GM10248 (cell line): ENCODE measurements around the gene ARHGEF3.

Experiments
- CTCF ChIA-PET: fragments of 300-600 bp; sonication (Branson Sonifier 250); formaldehyde crosslinking; extraction: SDS; loops from one replicate; lab custom pipeline; 2021; ENCODE audit warnings: antibody characterized with exemption; lab: Yijun Ruan, JAX
- POLR2A ChIA-PET: fragments of 350-650 bp; sonication (Branson Sonifier 250); formaldehyde crosslinking; extraction: SDS; loops from one replicate; lab custom pipeline; 2020; ENCODE audit warnings: antibody characterized with exemption; lab: Yijun Ruan, JAX
- DNase-seq: peaks from one replicate; pipeline ENCODE4 v3.0.0; 2012; ENCODE audit errors: extremely low spot score
- CTCF ChIP-seq: IDR thresholded peaks from 2 replicates; pipeline ENCODE4 v1.5.1; 2012; ENCODE audit warnings: mild to moderate bottlenecking, low read depth; ENCODE audit errors: extremely low read depth, missing control alignments, control extremely low read depth

Gene ARHGEF3

GRCh38 chr3:56769116-56769707, 32.5 kb downstream of the ARHGEF3 start:
- CTCF ChIA-PET, result interaction anchor here (0.9 to 4.1 kb wide), 5 partner anchors 10 to 219 kb away, joined by 3 to 28 read pairs (median 11); no protein-coding TSS in a partner anchor
- no peak for DNase-seq
- POLR2A ChIA-PET, result interaction anchor here (0.6 kb wide), 1 partner anchor 53 kb away, joined by 3 read pairs; no protein-coding TSS in a partner anchor
- TF ChIP-seq CTCF, result no peak

- no peak for TF ChIP-seq CTCF
- CTCF ChIA-PET, result interaction anchor here (0.7 to 2.8 kb wide), 7 partner anchors 8 to 224 kb away, joined by 3 to 11 read pairs (median 3); partner anchors contain the start of gene ARHGEF3
- POLR2A ChIA-PET, result no interaction called here
- DNase-seq, result no peak
Measured at GRCh38 chr3:56764904-56765547, 36.7 kb downstream of the ARHGEF3 start.

DNA sequence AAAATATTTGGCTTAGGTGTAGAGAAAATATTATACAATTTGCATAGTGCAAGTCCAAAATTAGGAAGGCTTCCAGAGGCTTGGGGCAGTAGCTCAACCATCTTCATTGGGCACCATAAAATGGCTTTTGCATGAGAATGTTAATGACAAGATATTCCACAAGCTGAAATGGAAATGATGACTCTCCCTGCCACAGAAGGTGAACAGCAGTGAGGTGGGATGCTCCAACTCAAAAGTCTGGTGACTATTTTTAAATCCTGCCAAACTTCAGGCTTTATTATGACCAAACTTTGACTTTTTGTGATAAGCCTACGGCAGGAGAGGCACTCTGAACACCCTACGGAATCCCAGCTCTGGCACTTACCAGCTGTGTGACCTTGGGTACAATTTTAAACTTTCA, 37.6 kb downstream of the ARHGEF3 start:
- CTCF ChIA-PET, result interaction anchor here (0.7 to 2.8 kb wide), 7 partner anchors 9 to 225 kb away, joined by 3 to 11 read pairs (median 3); partner anchors contain the start of gene ARHGEF3
- POLR2A ChIA-PET, result no interaction called here

GRCh38 chr3:56763233-56763632, 38.5 kb downstream of the ARHGEF3 start:
- TF ChIP-seq CTCF, result no peak
- ChIA-PET CTCF (interaction anchor here (2.1 to 2.8 kb wide), 2 partner anchors 37 to 38 kb away, joined by 5 to 11 read pairs; partner anchors contain the start of gene ARHGEF3), POLR2A (no interaction called here)
- no peak for DNase-seq

More for the DNA sequence above, 37.6 kb downstream of the ARHGEF3 start:
- TF ChIP-seq CTCF, result no peak
- no peak for DNase-seq

GRCh38 chr3:56762718-56763117, 39.0 kb downstream of the ARHGEF3 start:
- TF ChIP-seq CTCF, result no peak
- ChIA-PET POLR2A (no interaction called here), CTCF (interaction anchor here (2.8 kb wide), 1 partner anchor 37 kb away, joined by 11 read pairs; no protein-coding TSS in a partner anchor)
- no peak for DNase-seq

DNA sequence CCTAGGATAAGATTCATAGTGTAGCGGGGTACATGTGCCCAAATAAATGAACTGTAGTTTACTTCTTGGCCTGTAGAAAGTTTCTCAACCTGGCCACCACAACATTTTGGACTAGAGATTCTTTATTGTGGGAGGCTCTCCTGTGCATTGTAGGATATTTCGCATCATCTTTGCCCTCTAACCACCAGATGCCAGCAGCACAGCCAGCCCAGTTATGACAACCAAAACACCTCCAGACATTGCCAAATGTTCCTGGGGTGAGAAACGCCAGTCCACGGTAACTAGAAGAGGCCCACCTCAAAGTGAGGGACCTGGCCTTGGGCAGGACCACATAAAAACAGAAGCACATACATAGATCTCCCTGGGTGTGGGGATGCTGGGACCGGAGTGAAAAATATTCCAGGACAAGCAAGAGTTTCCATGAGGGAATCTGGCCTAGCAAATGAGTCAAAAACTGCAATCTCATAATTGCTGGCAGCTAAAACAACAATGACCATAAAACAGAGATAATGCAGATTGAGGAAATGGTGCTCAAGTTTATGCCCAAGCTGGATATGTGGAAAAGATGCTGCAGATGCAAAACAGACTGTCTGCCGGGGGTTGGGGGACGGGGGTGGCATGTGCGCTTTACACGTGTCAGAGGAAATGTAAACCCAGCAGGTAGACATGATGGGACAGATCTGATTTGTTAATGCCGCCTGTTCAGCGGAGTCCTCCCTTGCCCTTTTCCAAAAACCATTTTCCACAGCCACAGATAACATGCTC, 39.7 kb downstream of the ARHGEF3 start:
- ChIA-PET POLR2A (no interaction called here), CTCF (no interaction called here)
- no peak for TF ChIP-seq CTCF
- DNase-seq, result no peak
